GF-D8 (cell line): ENCODE data around the gene INHBB.
"Not testable (repeated sequence)": the region's sequence is repeated elsewhere in the genome, so short reads cannot be mapped to it uniquely, and the experiment has no call there.

Experiments
- DNase-seq: peaks from one replicate; lab custom pipeline; 2025; lab: John Stamatoyannopoulos, UW

The INHBB gene

GRCh38 chr2:120346026-120346666 is at the start of gene INHBB:
Gene INHBB (plus strand): TSS chr2:120346136. CDS start chr2:120346189, 53 bp downstream.
- DNase-seq: no peak

- DNase-seq: no peak
Measured at GRCh38 chr2:120298173-120298835, 47.6 kb upstream of the INHBB start.

GRCh38 chr2:120299004-120299403 is 46.9 kb upstream of the INHBB start:
- DNase-seq: no peak

GRCh38 chr2:120299561-120299960 is 46.4 kb upstream of the INHBB start:
- no peak for DNase-seq

- no peak for DNase-seq
Measured at GRCh38 chr2:120300385-120300784, 45.6 kb upstream of the INHBB start.

- DNase-seq: no peak
Measured at GRCh38 chr2:120301284-120301683, 44.7 kb upstream of the INHBB start.

- no peak for DNase-seq
Measured at GRCh38 chr2:120302301-120302700, 43.6 kb upstream of the INHBB start.

GRCh38 chr2:120303177-120303576 is 42.8 kb upstream of the INHBB start:
- no peak for DNase-seq

- no peak for DNase-seq
Measured at GRCh38 chr2:120305296-120305695, 40.6 kb upstream of the INHBB start.

GRCh38 chr2:120305937-120306490 is 39.9 kb upstream of the INHBB start:
- no peak for DNase-seq

GRCh38 chr2:120307482-120307881 is 38.5 kb upstream of the INHBB start:
- no peak for DNase-seq

GRCh38 chr2:120308038-120308910 is 37.7 kb upstream of the INHBB start:
- no peak for DNase-seq

GRCh38 chr2:120310136-120310535 is 35.8 kb upstream of the INHBB start:
- DNase-seq: no peak

GRCh38 chr2:120310841-120311240 is 35.1 kb upstream of the INHBB start:
- DNase-seq: not testable (repeated sequence)

GRCh38 chr2:120312076-120312475 is 33.9 kb upstream of the INHBB start:
- no peak for DNase-seq

- DNase-seq: peak; percentile 16
Measured at GRCh38 chr2:120312860-120313694, 32.9 kb upstream of the INHBB start.

- DNase-seq: no peak
Measured at GRCh38 chr2:120313695-120314615, 32.0 kb upstream of the INHBB start.

- no peak for DNase-seq
Measured at GRCh38 chr2:120314690-120315366, 31.1 kb upstream of the INHBB start.

- no peak for DNase-seq
Measured at GRCh38 chr2:120315367-120316033, 30.4 kb upstream of the INHBB start.
